ENCODE results near the gene ERBB2. TPM values are rescaled to one million over a fixed set of nuclear protein-coding genes. Genes with fewer than 3 reads are reported as not detected.

The ERBB2 gene
- total RNA-seq, 1 donor from 2014 or later, result 4.5 TPM

GRCh38 chr17:39665642-39666224 is 34.1 kb upstream of the ERBB2 start:
- intact Hi-C loops (cut with micrococcal nuclease), result no loop called here

- intact Hi-C loops (cut with micrococcal nuclease), result no loop called here
Observed at GRCh38 chr17:39666231-39666600, 33.6 kb upstream of the ERBB2 start.

- intact Hi-C loops (cut with micrococcal nuclease), result no loop called here
Observed at GRCh38 chr17:39666601-39667261, 33.1 kb upstream of the ERBB2 start.

GRCh38 chr17:39667262-39667944 is 32.5 kb upstream of the ERBB2 start:
- intact Hi-C loops (cut with micrococcal nuclease), result no loop called here

- intact Hi-C loops (cut with micrococcal nuclease), result loop anchor here (1.0 kb wide), 1 partner anchor 46 kb away; no protein-coding TSS in a partner anchor
Observed at GRCh38 chr17:39667945-39668924, 31.6 kb upstream of the ERBB2 start, which contains the start of gene PNMT. PNMT (plus strand) TSS chr17:39668453; CDS start chr17:39668476, 23 bp downstream.

- intact Hi-C loops (cut with micrococcal nuclease), result no loop called here
Observed at GRCh38 chr17:39669897-39670735, 29.7 kb upstream of the ERBB2 start.

GRCh38 chr17:39670746-39671145 is 29.1 kb upstream of the ERBB2 start:
- intact Hi-C loops (cut with micrococcal nuclease), result no loop called here

- intact Hi-C loops (cut with micrococcal nuclease), result no loop called here
Observed at GRCh38 chr17:39671651-39672521, 28.0 kb upstream of the ERBB2 start.

- intact Hi-C loops (cut with micrococcal nuclease), result no loop called here
Observed at GRCh38 chr17:39672522-39673334, 27.1 kb upstream of the ERBB2 start.

- intact Hi-C loops (cut with micrococcal nuclease), result no loop called here
Observed at GRCh38 chr17:39673335-39674081, 26.4 kb upstream of the ERBB2 start.

GRCh38 chr17:39674179-39674578 is 25.7 kb upstream of the ERBB2 start:
- intact Hi-C loops (cut with micrococcal nuclease), result no loop called here

GRCh38 chr17:39674702-39675389 is 25.0 kb upstream of the ERBB2 start:
- intact Hi-C loops (cut with micrococcal nuclease), result no loop called here

- intact Hi-C loops (cut with micrococcal nuclease), result no loop called here
Observed at GRCh38 chr17:39675390-39676082, 24.3 kb upstream of the ERBB2 start.

- intact Hi-C loops (cut with micrococcal nuclease), result no loop called here
Observed at GRCh38 chr17:39676198-39676819, 23.6 kb upstream of the ERBB2 start.

- intact Hi-C loops (cut with micrococcal nuclease), result no loop called here
Observed at GRCh38 chr17:39677072-39677471, 22.8 kb upstream of the ERBB2 start.

Data from T-helper 1 cell treated with Interleukin-12 subunit alpha and Interleukin-12 subunit beta and Interleukin-4 antibody, amounts not matched to agents 30 ng/mL and 1 ng/mL, for 36 hours (primary cell).